GM21723 (cell line): Measurements from ENCODE around the gene GRHL3.
"Not testable (repeated sequence)": the region's sequence is repeated elsewhere in the genome, so short reads cannot be mapped to it uniquely, and the experiment has no call there.

Source experiments
- ATAC-seq: cut with Tn5 transposase; IDR thresholded peaks from one replicate; pipeline ENCODE4 v1.9.1; 2021; ENCODE audit warnings: mild to moderate bottlenecking, moderate library complexity; ENCODE audit not compliant: unreplicated experiment

Gene GRHL3

DNA sequence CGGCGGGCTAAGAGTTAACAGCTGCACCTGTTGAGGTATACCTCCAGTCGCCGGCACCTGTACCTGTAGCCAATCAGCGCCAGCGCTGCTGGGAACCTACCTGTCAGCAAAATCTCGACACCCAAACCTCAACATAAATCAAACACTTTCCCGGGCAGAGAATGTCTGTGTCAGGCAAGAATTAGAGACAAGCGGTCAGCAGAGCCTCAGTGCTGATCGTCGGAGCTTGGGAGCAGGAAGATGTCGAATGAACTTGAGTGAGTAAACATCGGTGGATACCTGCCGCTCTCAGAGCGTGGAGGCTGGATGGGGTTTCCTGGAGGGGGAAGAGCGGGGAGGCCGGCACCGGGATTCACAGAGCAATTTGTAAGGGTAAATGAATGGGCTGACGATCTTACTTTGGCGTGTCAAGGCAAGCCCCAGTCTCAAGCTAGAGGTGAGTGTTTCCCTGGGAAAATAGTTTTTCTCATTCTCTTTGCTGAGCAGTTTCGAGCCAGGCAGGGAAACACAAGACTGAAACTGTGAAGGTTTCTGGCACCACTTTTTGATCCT, at the start of gene GRHL3:
Gene GRHL3 (plus strand): TSS at position 46 of the 552 bp plus-strand sequence. CDS start 195 bp downstream, at position 241.
- no peak for ATAC-seq

- ATAC-seq, result not testable (repeated sequence)
Measured at GRCh38 chr1:24274203-24275103, 44.7 kb upstream of the GRHL3 start.

- no peak for ATAC-seq
Measured at GRCh38 chr1:24275104-24275410, 44.1 kb upstream of the GRHL3 start.

DNA sequence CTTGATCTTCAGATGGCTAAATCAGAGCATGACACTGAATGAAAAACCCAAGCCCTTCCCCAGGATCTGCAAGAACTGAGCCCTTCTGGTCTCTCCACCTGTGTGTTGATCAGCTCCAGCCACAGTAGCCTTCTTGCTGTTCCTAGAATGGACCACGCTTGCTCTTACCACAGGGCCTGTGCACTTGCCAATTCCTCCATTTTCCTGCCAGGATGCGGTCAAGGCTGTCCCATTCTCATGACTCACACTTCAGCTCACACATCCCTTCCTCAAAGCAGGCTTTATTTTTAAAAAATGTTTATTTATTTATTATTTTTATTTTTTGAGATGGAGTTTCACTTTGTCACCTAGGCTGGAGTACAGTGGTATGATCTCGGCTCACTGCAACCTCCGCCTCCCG, 43.6 kb upstream of the GRHL3 start:
- ATAC-seq, result no peak

- ATAC-seq, result no peak
Measured at GRCh38 chr1:24276791-24277190, 42.4 kb upstream of the GRHL3 start.

DNA sequence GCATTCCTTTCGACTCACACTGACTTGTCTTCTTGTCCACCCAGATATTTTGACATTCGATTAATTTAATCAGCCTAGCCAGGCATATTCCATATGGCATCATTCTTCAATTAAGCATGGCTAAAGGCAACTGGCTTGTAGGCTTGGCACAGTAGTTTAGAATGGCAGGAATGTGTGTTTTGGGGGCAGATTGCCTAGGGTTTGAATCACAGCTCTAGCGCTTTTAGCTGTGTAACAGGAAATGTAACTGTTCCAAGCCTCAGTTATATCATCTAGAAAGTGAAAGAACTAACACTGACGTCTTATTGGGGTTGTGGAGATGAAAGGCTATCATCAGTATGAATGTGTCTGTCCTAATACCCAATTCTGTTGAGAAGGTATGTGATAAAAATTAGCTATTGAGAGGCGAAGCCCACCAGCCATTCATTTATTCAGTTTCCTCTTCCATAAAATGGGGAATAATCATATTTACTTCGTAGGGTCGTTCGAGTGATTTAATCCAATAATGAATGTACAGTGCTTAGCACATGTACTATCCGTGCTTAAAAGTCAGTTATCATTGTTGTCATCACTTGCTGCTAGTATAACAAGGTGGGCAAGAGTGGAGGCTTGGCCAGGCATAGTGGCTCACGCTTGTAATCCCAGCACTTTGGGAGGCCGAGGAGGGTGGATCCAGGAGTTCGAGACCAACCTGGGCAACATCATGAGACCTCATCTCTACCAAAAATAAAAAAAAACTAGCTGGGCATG, 41.6 kb upstream of the GRHL3 start:
- no peak for ATAC-seq

DNA sequence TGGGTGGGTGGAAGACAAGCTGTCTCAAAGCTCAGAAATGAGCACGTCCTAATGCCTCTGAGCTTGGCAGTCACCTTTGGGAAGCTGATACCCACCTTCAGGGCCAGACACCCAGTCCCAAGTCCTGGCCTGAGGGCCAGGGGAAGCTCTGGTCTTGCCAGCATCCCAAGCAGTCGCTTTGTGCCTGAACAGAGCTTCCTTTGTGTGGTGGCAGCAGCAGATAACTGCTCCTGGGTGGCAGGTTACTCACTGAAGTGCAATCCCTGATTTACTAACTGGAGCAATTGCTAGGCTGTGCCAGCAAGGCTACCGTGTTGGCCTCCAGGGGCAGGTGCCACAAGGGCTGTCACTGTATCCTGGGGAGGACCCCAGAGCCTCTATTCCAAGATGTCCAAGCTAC, 40.4 kb upstream of the GRHL3 start:
- ATAC-seq, result no peak

- ATAC-seq, result no peak
Measured at GRCh38 chr1:24279590-24280232, 39.4 kb upstream of the GRHL3 start.

- ATAC-seq, result no peak
Measured at GRCh38 chr1:24281591-24281990, 37.6 kb upstream of the GRHL3 start.

DNA sequence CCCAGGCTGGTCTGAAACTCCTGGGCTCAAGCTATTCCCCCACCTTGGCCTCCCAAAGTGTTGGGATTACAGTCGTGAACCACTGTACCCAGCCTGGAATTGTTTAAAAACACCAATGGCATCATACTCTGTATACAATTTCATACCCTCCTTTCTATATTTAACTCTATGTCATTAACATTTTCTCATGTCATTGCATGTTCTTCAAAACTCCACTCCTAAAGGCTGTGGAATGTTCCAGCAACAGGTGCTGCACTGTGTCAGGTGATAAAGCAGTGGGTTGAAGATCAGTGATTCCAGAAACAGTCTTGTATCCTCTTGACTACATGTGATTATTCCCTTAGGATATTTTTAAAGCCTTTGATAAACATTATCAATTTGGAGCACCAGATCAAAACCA, 36.7 kb upstream of the GRHL3 start:
- ATAC-seq, result no peak

GRCh38 chr1:24283326-24284155, 35.6 kb upstream of the GRHL3 start:
- no peak for ATAC-seq

DNA sequence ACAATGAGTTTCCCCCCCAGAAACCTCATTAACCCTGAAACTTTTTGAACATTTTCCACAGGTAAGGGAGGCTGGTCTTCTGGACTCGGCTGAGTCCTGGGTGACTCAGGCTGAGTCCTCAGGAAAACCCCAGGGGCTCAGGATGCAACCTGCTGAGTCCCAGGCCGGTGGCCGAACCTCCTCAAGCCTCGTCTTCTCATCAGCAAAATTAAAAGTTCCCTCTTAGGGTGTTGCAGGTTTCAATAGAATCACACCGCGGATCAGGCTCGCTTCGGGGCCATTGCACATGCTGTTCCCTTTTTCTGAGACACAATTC, 35.0 kb upstream of the GRHL3 start:
- no peak for ATAC-seq

GRCh38 chr1:24285231-24285630, 33.9 kb upstream of the GRHL3 start:
- no peak for ATAC-seq

DNA sequence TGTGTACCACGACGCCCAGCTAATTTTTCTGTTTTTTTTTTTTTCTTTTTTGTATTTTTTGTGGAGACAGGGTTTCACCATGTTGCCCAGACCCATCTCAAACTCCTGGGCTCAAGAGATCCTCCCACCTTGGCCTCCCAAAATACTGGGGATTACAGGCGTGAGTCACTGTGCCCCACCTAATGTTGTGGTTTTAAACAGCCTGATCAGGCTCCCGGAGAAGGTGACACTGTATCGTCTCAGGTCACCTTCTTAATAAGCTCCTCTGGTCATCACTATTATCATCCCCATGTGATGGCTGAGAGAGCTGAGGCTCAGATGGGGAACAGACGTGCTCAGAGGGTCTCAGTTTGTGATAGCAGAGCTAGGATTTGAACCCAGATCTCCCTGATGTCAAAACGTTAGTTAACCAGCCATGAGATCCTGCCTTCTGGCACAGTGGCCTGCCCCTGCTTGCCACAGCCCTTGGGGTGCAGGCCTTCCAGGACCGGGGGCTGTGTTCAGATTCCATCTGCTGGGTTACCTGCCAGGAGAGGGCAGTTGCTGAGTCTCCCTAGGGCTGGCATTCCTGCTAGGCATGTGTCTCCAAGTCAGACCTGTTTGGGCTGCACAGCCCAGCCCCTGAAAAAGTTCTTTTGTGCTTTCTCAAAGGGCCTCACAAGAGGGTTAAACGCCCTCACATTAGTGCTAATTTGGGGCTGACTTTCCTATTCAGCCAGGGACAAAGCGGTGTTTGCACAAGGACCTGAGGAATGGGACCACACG, 32.7 kb upstream of the GRHL3 start:
- ATAC-seq, result no peak

- ATAC-seq, result not testable (repeated sequence)
Measured at GRCh38 chr1:24287779-24288178, 31.4 kb upstream of the GRHL3 start.

- ATAC-seq, result no peak
Measured at GRCh38 chr1:24288479-24288878, 30.7 kb upstream of the GRHL3 start.

DNA sequence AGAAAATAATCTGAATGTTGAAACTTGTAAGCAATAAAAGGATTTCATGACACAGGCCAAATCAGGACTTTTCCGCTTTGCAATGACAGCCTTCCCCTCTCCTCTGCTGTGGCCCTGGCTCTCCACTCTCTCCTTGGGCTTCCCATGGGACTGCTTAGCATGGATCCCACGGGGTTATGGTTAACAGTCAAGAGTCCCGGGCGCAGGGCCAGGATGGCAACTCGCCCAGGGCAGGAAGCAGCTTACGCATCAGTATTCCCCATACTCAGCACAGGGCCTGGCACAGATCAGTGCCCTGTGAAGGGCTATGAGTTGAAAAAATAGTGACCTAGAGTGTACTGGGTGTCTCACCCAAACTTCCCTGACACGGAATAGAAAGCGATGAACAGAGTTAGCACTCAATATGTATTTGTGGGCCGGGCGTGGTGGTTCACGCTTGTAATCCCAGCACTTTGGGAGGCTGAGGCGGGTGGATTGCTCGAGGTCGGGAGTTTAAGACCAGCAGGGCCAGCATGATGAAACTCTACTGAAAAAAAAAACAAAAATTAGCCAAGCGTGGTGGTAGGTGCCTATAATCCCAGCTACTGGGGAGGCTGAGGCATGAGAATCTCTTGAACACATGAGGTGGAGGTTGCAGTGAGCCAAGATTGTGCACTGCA, 29.1 kb upstream of the GRHL3 start:
- no peak for ATAC-seq

GRCh38 chr1:24290933-24291487, 28.1 kb upstream of the GRHL3 start:
- ATAC-seq, result no peak

- ATAC-seq, result no peak
Measured at GRCh38 chr1:24292103-24292502, 27.1 kb upstream of the GRHL3 start.
